HG03108 (cell line): ENCODE data around the gene FSD1.

Experiments used
- ATAC-seq: cut with Tn5 transposase; IDR thresholded peaks from one replicate; pipeline ENCODE4 v1.9.1; 2021; ENCODE audit warnings: moderate library complexity; ENCODE audit not compliant: unreplicated experiment

Gene FSD1

GRCh38 chr19:4361152-4362046, 57.0 kb downstream of the FSD1 start:
- ATAC-seq = no peak

- no peak for ATAC-seq
Measured at GRCh38 chr19:4362101-4362828, 57.9 kb downstream of the FSD1 start.

GRCh38 chr19:4362831-4363545, 58.6 kb downstream of the FSD1 start:
- no peak for ATAC-seq

GRCh38 chr19:4363571-4364304, 59.3 kb downstream of the FSD1 start:
- ATAC-seq = no peak

- ATAC-seq = no peak
Measured at GRCh38 chr19:4365341-4365740, 60.9 kb downstream of the FSD1 start.

- no peak for ATAC-seq
Measured at GRCh38 chr19:4365791-4366665, 61.6 kb downstream of the FSD1 start.

GRCh38 chr19:4366666-4367335, 62.4 kb downstream of the FSD1 start:
- no peak for ATAC-seq

- ATAC-seq = no peak
Measured at GRCh38 chr19:4367336-4367723, 62.9 kb downstream of the FSD1 start.

GRCh38 chr19:4367781-4368127, 63.4 kb downstream of the FSD1 start:
- ATAC-seq = no peak

GRCh38 chr19:4368128-4368820, 63.9 kb downstream of the FSD1 start:
- ATAC-seq = no peak

GRCh38 chr19:4369109-4369887, 64.9 kb downstream of the FSD1 start:
- peak; percentile 45 for ATAC-seq

GRCh38 chr19:4369888-4370260, 65.5 kb downstream of the FSD1 start:
- ATAC-seq = no peak

- ATAC-seq = no peak
Measured at GRCh38 chr19:4370418-4371041, 66.1 kb downstream of the FSD1 start.

- no peak for ATAC-seq
Measured at GRCh38 chr19:4371247-4372164, 67.1 kb downstream of the FSD1 start.

- no peak for ATAC-seq
Measured at GRCh38 chr19:4372165-4373012, 68.0 kb downstream of the FSD1 start.

GRCh38 chr19:4373013-4373367, 68.6 kb downstream of the FSD1 start:
- no peak for ATAC-seq
